Hindlimb muscle (tissue), 1 donor: ENCODE measurements around the gene FAM107B. TPM values are rescaled to one million over a fixed set of nuclear protein-coding genes. Genes with fewer than 3 reads are reported as not detected.

Experiments used
- DNase-seq: peaks from one replicate; pipeline ENCODE4 v3.0.0-alpha.2; 2013
- polyA plus RNA-seq: library from polyadenylated mRNA; unstranded; fragments of 120-200 nt; gene quantifications from one replicate; pipeline ENCODE4 v1.2.1, GENCODE V29; 2013; ENCODE audit not compliant: insufficient read length

Gene FAM107B
- polyA plus RNA-seq, 1 donor, result 20.3 TPM

- DNase-seq, result no peak
Measured at GRCh38 chr10:14529351-14529750, 245.3 kb downstream of the FAM107B start.

- no peak for DNase-seq
Measured at GRCh38 chr10:14528450-14528849, 246.2 kb downstream of the FAM107B start.

- DNase-seq, result no peak
Measured at GRCh38 chr10:14527915-14528314, 246.8 kb downstream of the FAM107B start.

GRCh38 chr10:14527134-14527844 is 247.4 kb downstream of the FAM107B start:
- no peak for DNase-seq

- DNase-seq, result no peak
Measured at GRCh38 chr10:14526326-14526725, 248.4 kb downstream of the FAM107B start.

GRCh38 chr10:14524691-14525324 is 249.9 kb downstream of the FAM107B start:
- DNase-seq, result no peak

GRCh38 chr10:14523286-14523685 is 251.4 kb downstream of the FAM107B start:
- DNase-seq, result no peak

- no peak for DNase-seq
Measured at GRCh38 chr10:14519785-14520184, 254.9 kb downstream of the FAM107B start.

- DNase-seq, result no peak
Measured at GRCh38 chr10:14518149-14518548, 256.5 kb downstream of the FAM107B start.

- peak; percentile 63 for DNase-seq
Measured at GRCh38 chr10:14513123-14513522, 261.6 kb downstream of the FAM107B start.

- DNase-seq, result no peak
Measured at GRCh38 chr10:14510346-14510745, 264.4 kb downstream of the FAM107B start.

GRCh38 chr10:14508725-14509124 is 266.0 kb downstream of the FAM107B start:
- DNase-seq, result peak; percentile 92

- no peak for DNase-seq
Measured at GRCh38 chr10:14507781-14508180, 266.9 kb downstream of the FAM107B start.

- no peak for DNase-seq
Measured at GRCh38 chr10:14507176-14507575, 267.5 kb downstream of the FAM107B start.

- DNase-seq, result no peak
Measured at GRCh38 chr10:14502431-14502830, 272.3 kb downstream of the FAM107B start.

- no peak for DNase-seq
Measured at GRCh38 chr10:14500172-14500765, 274.4 kb downstream of the FAM107B start.

- no peak for DNase-seq
Measured at GRCh38 chr10:14499601-14499904, 275.1 kb downstream of the FAM107B start.

GRCh38 chr10:14498326-14498725 is 276.4 kb downstream of the FAM107B start:
- DNase-seq, result no peak

GRCh38 chr10:14491811-14492210 is 282.9 kb downstream of the FAM107B start:
- no peak for DNase-seq

GRCh38 chr10:14489522-14490177 is 285.0 kb downstream of the FAM107B start:
- DNase-seq, result no peak

GRCh38 chr10:14487488-14487883 is 287.2 kb downstream of the FAM107B start:
- no peak for DNase-seq

GRCh38 chr10:14486777-14487487 is 287.8 kb downstream of the FAM107B start:
- DNase-seq, result no peak

GRCh38 chr10:14485986-14486385 is 288.7 kb downstream of the FAM107B start:
- DNase-seq, result no peak
